Fibroblast of villous mesenchyme (primary cell): ENCODE data around the gene MIPEP. TPM values are rescaled to one million over a fixed set of nuclear protein-coding genes. Genes with fewer than 3 reads are reported as not detected.

Source experiments
- DNase-seq: peaks from one replicate; pipeline ENCODE4 v3.0.0-alpha.2; 2010; ENCODE audit warnings: low read depth
- H3K4me3 ChIP-seq: 2 replicates; pipeline ENCODE4 v1.5.1; 2011; ENCODE audit warnings: low read depth, mild to moderate bottlenecking, low read length
- CTCF ChIP-seq: IDR thresholded peaks from 2 replicates; pipeline ENCODE4 v1.5.1; 2012; ENCODE audit warnings: low read depth, mild to moderate bottlenecking, low read length; ENCODE audit not compliant: insufficient read depth
- total RNA-seq: library from RNA; depleted of rRNA; stranded (reverse); fragments of >200 nt; gene quantifications from 2 replicates; pipeline ENCODE4 v1.2.3, GENCODE V29; 2012

Gene MIPEP
- total RNA-seq, 1 donor = 38.9 TPM

GRCh38 chr13:23770973-23771372 is 118.2 kb downstream of the MIPEP start:
- no peak overlapping the region for H3K4me3 ChIP-seq
- no peak for DNase-seq
- TF ChIP-seq CTCF = no peak

- no peak for DNase-seq
- H3K4me3 ChIP-seq = no peak overlapping the region
- TF ChIP-seq CTCF = peak; percentile 3
Observed at GRCh38 chr13:23770428-23770827, 118.8 kb downstream of the MIPEP start.

- no peak for TF ChIP-seq CTCF
- no peak for DNase-seq
- H3K4me3 ChIP-seq = no peak overlapping the region
Observed at GRCh38 chr13:23769401-23769800, 119.8 kb downstream of the MIPEP start.

GRCh38 chr13:23767838-23768237 is 121.4 kb downstream of the MIPEP start:
- no peak for DNase-seq

GRCh38 chr13:23766939-23767338 is 122.3 kb downstream of the MIPEP start:
- no peak for TF ChIP-seq CTCF
- no peak overlapping the region for H3K4me3 ChIP-seq
- no peak for DNase-seq

More at GRCh38 chr13:23767838-23768237, 121.4 kb downstream of the MIPEP start:
- H3K4me3 ChIP-seq = no peak overlapping the region
- TF ChIP-seq CTCF = no peak

GRCh38 chr13:23766283-23766682 is 122.9 kb downstream of the MIPEP start:
- DNase-seq = no peak
- TF ChIP-seq CTCF = no peak
- H3K4me3 ChIP-seq = no peak overlapping the region

- no peak for TF ChIP-seq CTCF
- DNase-seq = no peak
- no peak overlapping the region for H3K4me3 ChIP-seq
Observed at GRCh38 chr13:23765531-23765930, 123.7 kb downstream of the MIPEP start.
